Measurements from ENCODE around the gene CBX7. TPM values are rescaled to one million over a fixed set of nuclear protein-coding genes. Genes with fewer than 3 reads are reported as not detected.

Gene CBX7
- polyA plus RNA-seq, 3 donors = 3.1 to 18.0 (median 4.0) TPM

- no peak for DNase-seq
- Mint-ChIP-seq H3K4me3 (no peak overlapping the region), H3K27me3 (ENCODE audit: low read depth in 3 of 3) (peaks cover 11 to 18% (median 17%) of the 10 kb centered on the region in 3 donors), H3K36me3 (no peaks in the 10 kb centered on the region), H3K4me1 (peaks cover 5% of the 10 kb centered on the region), H3K27ac (no peak overlapping the region), H3K9me3 (peaks cover 4 to 17% (median 13%) of the 10 kb centered on the region in 7 donors)
- TF ChIP-seq, protein P1, sequence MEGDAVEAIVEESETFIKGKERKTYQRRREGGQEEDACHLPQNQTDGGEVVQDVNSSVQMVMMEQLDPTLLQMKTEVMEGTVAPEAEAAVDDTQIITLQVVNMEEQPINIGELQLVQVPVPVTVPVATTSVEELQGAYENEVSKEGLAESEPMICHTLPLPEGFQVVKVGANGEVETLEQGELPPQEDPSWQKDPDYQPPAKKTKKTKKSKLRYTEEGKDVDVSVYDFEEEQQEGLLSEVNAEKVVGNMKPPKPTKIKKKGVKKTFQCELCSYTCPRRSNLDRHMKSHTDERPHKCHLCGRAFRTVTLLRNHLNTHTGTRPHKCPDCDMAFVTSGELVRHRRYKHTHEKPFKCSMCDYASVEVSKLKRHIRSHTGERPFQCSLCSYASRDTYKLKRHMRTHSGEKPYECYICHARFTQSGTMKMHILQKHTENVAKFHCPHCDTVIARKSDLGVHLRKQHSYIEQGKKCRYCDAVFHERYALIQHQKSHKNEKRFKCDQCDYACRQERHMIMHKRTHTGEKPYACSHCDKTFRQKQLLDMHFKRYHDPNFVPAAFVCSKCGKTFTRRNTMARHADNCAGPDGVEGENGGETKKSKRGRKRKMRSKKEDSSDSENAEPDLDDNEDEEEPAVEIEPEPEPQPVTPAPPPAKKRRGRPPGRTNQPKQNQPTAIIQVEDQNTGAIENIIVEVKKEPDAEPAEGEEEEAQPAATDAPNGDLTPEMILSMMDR (IDR thresholded peaks at IDR 0.05) = no peak
- 88% methylated on average over 4 of the region's 5 CpGs for WGBS (ENCODE audit: insufficient coverage)
- no peaks in the 10 kb centered on the region for H3K27me3 ChIP-seq (ENCODE audit: control insufficient read depth in 2 of 2, insufficient read depth in 2 of 2, low read length in 2 of 2)
- H3K9ac ChIP-seq (ENCODE audit: insufficient read depth, low read length, poor library complexity, severe bottlenecking) = no peak overlapping the region
- H2AFZ ChIP-seq (ENCODE audit: insufficient read depth, low read depth, low read length, poor library complexity, severe bottlenecking) = no peak overlapping the region
- H4K20me1 ChIP-seq (ENCODE audit: insufficient read depth, low read length) = no peaks in the 10 kb centered on the region
- intact Hi-C loops (cut with micrococcal nuclease) = no loop called here
- no peaks in the 10 kb centered on the region for H3K79me2 ChIP-seq (ENCODE audit: insufficient read depth, low read length)
- H3K9me3 ChIP-seq (replicated peaks in 1 of 2; ENCODE audit: control insufficient read depth in 1 of 2, insufficient read depth in 1 of 2, low read length in 2 of 2) = peaks cover 9 to 12% of the 10 kb centered on the region in 2 donors
- no peak overlapping the region for H3K4me3 ChIP-seq (replicated peaks in 1 of 3; ENCODE audit: low read depth in 2 of 3, low read length in 3 of 3)
- no peaks in the 10 kb centered on the region for H3K36me3 ChIP-seq (replicated peaks in 1 of 2; ENCODE audit: control insufficient read depth in 1 of 2, insufficient read depth in 2 of 2, low read length in 2 of 2)
- no peaks in the 10 kb centered on the region for H3K4me1 ChIP-seq (ENCODE audit: control insufficient read depth in 1 of 2, insufficient read depth in 2 of 2, low read length in 2 of 2)
- no peak overlapping the region for H3K27ac ChIP-seq (ENCODE audit: low read depth in 1 of 2, low read length in 2 of 2)
- H3K4me2 ChIP-seq (replicated peaks; ENCODE audit: extremely low read depth, low read length, poor library complexity, severe bottlenecking) = no peak overlapping the region
These were observed 29.3 kb upstream of the CBX7 start for GRCh38 chr22:39181778-39182177.

DNA sequence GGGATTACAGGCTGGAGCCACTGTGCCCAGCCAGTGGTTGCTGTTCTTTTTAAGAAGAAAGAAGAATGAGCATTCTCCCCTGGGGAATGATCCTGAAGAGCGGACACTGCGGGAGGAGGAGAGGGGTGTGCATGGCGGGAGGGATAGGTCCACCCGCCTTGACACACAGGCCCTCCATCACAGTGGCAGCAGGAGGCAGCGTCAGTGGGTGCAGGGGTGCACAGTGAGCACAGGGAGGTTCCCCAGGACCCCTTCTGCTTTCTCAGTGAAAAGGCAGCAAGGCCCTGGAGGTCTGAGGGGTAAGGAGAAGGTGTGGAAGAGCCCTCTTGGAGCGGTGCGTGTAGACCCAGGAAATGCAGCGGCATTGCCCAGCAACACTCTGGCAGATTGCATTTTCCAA, 28.9 kb upstream of the CBX7 start:
- TF ChIP-seq, protein P1 (IDR thresholded peaks at IDR 0.05) = no peak
- Histone ChIP-seq H4K20me1 (ENCODE audit: insufficient read depth, low read length) (no peaks in the 10 kb centered on the region), H3K4me3 (replicated peaks in 1 of 3; ENCODE audit: low read depth in 2 of 3, low read length in 3 of 3) (no peak overlapping the region), H3K79me2 (ENCODE audit: insufficient read depth, low read length) (no peaks in the 10 kb centered on the region), H3K27me3 (ENCODE audit: control insufficient read depth in 2 of 2, insufficient read depth in 2 of 2, low read length in 2 of 2) (no peaks in the 10 kb centered on the region), H3K9me3 (replicated peaks in 1 of 2; ENCODE audit: control insufficient read depth in 1 of 2, insufficient read depth in 1 of 2, low read length in 2 of 2) (peaks cover 5 to 12% of the 10 kb centered on the region in 2 donors), H3K4me1 (ENCODE audit: control insufficient read depth in 1 of 2, insufficient read depth in 2 of 2, low read length in 2 of 2) (no peaks in the 10 kb centered on the region), H3K4me2 (replicated peaks; ENCODE audit: extremely low read depth, low read length, poor library complexity, severe bottlenecking) (no peak overlapping the region), H3K27ac (ENCODE audit: low read depth in 1 of 2, low read length in 2 of 2) (no peak overlapping the region), H3K9ac (ENCODE audit: insufficient read depth, low read length, poor library complexity, severe bottlenecking) (no peak overlapping the region), H3K36me3 (replicated peaks in 1 of 2; ENCODE audit: control insufficient read depth in 1 of 2, insufficient read depth in 2 of 2, low read length in 2 of 2) (no peaks in the 10 kb centered on the region), H2AFZ (ENCODE audit: insufficient read depth, low read depth, low read length, poor library complexity, severe bottlenecking) (no peak overlapping the region)
- Mint-ChIP-seq H3K4me3 (no peak overlapping the region), H3K4me1 (peaks cover 5% of the 10 kb centered on the region), H3K27me3 (ENCODE audit: low read depth in 3 of 3) (peaks cover 11 to 18% (median 17%) of the 10 kb centered on the region in 3 donors), H3K36me3 (no peaks in the 10 kb centered on the region), H3K27ac (no peak overlapping the region), H3K9me3 (peaks cover 4 to 15% (median 11%) of the 10 kb centered on the region in 7 donors)
- intact Hi-C loops (cut with micrococcal nuclease) = no loop called here
- no peak for DNase-seq
- WGBS (ENCODE audit: insufficient coverage) = 98% methylated on average over 6 of the region's 8 CpGs

All from CD14-positive monocyte (primary cell).